HG02840 (cell line): ENCODE results near the gene DENND1C.

Experiments
- ATAC-seq: cut with Tn5 transposase; IDR thresholded peaks from one replicate; pipeline ENCODE4 v1.9.1; 2021; ENCODE audit warnings: mild to moderate bottlenecking, moderate library complexity, moderate number of reproducible peaks; ENCODE audit not compliant: unreplicated experiment, low FRiP score

Gene DENND1C

DNA sequence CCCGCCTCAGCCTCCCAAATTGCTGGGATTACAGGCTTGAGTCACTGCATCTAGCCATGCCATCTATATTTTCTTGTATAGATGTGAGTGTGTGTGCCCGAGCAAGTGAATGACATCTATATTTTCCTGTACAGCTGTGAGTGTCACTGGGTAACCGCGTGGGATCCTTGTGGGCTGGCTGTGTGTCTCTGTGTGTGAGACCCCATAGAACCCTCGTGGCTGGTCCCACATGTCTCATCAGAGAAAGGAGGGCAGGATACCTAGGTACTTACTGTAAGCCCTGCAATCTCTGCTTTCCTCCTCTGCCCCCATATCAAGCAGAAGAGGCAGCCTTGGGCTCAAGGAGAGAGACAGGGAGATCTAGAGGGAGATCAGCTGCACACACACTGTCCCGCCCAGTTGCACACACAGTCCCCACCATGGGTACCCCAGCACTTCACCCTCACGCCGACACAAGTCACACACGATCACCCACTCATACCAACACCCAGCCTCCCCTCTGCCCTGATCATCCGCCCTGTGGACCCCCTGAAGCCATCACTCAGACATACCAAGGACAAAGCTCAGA lies 655 bp downstream of the DENND1C start:
- no peak for ATAC-seq

DNA sequence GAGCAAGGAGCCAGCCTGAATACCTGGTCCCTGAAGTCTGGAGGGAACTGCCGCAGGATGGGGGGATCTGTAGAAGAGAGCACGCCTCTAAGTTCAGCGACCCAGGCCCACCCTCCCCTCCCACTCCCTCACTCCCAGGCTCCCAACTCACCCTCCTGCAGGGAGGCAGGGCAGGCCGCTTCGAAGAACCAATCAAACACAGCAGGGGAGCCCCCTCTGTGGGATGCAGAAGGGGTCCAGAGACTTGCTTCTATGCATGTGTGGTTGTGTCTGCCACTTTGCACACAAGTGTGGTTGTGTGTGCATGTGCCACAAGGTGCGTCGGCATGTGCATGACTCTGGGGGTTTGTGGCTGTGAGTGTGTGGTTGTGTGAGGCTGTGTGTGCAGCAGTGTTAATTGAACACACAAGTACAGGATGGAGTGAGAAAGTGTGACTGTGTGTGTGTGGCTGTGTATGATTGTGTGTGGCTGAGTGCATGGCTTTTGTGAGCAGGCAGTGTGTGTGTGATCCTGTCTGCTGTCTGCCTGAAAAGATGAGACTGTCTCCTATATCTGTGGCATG lies 1.7 kb downstream of the DENND1C start:
- ATAC-seq: no peak

DNA sequence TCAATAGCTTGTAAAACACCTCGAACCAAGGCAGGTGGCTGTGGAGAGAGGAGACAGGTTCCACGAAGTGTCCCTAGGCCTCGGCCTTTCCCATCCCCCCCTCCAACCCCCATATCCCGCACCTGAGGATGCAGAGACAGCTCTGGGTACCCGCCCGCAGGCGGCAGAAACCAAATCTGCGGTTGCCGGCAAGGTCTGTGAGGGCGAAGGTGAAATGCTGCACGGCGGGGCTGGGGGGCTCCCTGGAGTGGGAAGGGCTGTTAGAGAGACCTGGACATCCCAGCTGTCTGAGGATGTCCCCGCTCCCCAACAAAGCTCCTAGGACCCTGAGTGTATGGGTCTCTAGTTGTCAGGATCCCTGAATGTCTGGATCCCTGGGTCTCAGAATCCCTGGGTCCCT lies 2.8 kb downstream of the DENND1C start:
- ATAC-seq: no peak

DNA sequence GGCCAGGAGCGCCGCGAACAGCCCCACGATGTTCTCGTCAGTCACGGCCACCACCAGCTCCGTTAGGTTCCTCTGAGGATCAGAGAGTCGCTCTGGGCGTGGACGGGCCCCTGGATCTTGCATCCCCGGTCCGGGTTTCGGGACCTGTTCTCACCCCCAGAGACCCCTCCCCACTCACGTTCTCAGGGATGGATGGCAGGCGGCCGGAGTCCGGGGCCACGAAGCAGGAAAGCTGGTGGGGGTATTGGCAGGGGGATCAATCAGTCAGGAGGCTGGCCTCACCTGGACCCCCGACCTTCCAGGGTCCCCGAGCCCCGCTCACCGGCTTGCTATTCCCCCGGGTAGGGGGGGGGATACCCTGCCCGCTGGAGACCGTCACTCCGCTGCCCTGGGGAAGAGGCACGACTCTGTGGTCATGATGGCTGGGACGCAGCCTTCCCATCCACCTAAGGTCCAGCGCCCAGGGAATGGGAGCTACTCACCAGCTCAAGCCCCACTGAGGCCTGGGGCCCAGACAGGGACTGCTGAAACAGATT lies 4.6 kb downstream of the DENND1C start:
- ATAC-seq: no peak

DNA sequence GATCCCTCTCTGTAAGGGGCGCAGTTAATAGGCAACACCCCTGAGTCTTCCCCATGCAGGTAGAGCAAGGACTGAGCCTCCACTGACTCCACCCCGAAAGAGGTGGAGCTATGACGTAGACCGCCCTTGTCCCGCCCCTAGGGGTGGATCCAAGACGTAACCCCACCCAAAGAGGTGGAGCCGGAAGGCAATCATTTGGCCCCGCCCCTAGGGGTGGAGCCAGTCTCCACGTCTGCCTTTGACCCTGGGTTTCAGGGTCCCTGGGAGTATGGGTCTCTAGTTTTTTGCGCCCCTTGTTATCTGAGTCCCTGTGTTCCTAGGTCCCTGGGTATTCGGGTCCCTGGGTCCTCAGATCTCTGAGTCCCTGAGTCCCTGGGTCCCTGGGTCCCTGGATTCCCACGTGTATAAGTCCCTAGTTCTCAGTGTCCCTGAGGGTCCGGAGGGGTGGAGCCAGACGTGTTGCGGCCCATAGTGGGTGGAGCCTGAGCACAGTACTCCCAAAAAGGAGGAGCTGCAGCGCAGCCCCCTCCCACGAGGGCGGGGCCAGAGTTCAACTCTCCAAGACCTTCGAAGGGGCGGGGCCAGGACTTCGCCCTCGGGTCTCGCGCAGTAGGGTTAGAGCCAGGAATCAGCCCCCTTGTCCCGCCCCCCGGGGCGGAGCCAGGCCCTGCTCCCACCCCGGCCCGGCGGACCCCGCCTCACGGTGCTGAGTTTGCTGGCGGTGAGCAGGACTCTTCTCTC lies 5.3 kb downstream of the DENND1C start:
- no peak for ATAC-seq

DNA sequence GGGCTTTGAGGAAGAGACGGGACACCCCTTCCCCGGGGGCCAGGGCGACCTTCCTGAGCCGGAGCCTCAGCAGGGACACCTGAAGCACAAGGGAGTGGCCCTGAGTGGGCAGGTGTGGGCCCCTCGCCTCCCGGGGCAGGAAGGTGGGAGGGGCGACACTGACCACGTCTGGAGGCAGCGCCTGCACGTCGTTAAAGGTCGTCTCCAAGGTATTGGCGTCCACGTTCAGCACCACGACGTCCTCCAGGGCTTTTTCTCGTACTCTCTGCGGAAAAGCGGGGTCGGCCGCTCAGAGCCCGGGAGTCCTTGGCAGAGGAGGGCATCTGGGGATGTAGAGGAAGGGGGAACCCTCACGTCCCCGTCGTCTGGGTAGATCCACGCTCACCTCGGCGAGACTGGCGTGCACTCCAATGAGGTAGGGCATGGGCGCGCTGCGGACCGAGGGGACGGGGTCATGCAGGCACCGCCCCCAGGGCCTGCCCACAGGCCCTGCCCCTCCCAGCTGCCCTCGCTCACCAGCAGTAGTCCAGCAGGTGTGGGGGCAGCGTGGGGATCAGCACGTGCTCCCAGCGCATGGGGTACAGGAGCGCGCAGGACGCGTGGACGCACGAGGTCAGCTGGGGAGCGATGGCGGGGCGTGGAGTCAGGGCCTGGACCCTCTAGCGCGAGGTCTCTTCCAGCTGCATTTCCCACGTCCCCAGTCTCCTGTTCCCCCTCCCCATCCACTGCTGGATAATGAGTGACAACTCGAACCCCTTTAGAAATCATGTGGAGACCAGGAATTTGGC lies 6.1 kb downstream of the DENND1C start:
- ATAC-seq: no peak

DNA sequence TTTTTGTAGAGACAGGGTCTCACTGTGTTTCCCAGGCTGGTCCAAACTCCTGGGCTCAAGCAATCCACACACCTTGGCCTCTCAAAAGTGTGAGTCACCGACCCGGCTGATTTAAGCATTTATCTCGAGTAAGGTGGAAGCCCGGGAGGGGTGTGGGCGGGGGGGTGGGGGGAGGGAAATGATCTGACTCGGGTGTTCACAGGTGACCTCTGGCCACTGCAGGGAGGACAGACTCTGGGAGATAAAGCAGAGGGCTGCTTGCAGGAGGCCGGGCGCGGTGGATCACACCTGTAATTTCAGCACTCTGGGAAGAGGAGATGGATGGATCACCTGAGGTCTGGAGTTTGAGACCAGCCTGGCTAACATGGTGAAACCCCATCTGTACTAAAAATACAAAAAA lies 7.9 kb downstream of the DENND1C start:
- ATAC-seq: no peak

DNA sequence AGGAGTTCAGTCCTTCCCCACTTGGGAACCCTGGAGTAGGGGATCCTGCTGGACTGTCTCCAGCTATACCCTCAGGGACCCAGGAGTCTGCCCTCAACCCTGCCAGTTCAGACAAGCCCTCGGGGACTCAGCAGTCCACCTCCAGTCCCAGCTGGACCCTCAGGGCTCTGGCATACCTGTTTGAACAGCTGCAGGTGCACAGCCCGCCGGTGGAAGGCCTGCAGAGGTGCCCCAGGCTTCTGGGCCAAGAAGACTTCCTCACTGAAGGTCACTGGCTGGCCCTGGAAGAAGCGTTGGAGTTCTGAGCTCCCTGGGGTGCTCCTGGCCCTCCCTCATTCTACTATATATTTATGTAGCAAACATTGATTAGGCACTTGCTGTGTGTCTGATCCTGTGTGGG lies 8.9 kb downstream of the DENND1C start:
- ATAC-seq: no peak

DNA sequence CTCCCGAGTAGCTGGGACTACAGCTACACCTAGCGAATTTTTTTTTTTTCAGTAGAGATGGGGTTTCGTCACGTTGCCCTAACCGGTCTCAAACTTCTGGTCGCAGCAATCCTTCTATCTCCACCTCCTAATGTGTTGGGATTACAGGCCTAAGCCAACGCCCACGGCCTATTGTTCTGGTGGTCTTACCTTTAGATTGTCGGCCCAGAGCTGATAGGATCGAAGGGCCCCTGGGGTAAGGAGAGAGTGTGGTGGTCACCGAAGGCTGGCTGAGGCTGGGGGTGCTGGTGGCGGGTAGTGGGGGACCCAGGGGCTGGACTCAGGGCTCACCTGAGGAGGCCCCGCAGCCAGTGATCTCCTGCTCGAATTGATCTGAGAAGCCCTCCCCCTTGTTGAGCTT lies 10.5 kb downstream of the DENND1C start:
- no peak for ATAC-seq

DNA sequence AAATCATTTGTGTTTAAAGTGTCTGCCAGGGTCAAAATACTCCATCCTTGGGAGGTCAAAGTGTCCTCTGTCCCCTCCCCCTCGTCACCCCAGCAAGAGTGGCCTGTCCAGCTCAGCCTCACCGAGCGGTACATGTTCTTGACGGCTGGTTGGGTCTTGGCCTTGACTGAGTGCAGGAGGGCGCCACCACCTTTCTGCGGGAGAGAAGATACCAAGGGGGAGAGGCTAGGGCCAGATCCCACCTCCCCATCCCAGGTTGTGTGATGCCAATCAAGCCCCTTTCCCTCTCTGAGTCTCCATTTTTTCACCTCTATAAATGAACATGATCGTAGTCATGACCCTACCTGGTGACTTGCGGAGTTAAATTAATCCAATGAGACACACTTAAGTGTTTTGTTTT lies 11.4 kb downstream of the DENND1C start:
- ATAC-seq: no peak

DNA sequence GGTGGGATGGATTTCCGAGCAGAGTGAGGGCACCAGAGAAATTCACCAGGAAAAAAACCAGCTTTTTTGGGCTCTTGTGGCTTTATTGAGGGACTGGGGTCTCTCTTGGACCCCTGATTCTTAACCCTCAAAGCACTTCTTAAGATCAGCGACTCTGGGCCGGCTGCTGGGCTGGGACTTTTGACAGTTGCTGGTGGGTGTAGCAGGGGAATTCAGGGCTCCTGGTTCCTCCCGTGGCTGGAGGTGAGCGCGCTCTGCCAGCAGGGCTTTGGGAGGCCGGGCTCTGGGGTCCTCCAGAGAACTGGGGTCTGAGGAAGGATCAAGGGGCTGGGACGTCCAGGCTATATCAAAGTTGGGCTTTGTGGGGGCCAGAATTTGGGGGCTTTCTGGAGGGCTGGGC lies 14.2 kb downstream of the DENND1C start:
- no peak for ATAC-seq

DNA sequence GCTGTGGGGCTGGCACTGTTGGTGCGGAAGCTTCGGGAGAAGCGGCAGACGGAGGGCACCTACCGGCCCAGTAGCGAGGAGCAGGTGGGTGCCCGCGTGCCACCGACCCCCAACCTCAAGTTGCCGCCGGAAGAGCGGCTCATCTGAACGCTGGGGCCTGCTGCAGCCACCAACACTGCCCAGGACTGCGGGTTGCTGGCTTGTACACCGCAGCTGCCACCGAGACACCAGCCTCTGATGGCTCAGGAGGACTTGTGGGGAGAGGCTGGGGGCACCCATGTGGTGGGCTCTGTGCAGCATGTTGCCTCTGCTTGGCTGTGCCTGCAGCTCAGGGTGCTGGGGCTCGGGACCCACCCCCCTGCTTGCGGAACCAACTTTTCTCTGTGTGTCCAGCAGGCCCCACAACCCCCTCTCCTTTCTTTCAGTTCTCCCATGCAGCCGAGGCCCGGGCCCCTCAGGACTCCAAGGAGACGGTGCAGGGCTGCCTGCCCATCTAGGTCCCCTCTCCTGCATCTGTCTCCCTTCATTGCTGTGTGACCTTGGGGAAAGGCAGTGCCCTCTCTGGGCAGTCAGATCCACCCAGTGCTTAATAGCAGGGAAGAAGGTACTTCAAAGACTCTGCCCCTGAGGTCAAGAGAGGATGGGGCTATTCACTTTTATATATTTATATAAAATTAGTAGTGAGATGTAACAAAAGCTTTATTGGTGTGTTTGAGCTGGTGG lies 14.9 kb downstream of the DENND1C start:
- ATAC-seq: no peak

DNA sequence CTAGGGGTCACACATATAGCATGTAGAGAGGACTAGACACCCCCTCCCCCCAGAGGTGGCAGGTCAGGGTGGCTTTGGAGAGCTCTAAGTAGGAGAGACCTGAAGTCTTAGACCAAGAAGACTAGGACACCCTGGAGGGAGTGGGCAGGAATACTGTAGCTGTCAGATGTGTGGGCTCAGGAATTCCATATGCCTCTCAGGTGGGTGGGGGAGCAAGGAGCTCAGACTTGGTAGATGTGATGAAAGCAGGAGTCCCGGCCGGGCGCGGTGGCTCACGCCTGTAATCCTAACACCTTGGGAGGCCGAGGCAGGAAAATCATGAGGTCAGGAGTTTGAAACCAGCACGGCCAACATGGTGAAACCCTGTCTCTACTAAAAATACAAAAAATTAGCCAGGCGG lies 15.9 kb downstream of the DENND1C start:
- no peak for ATAC-seq

DNA sequence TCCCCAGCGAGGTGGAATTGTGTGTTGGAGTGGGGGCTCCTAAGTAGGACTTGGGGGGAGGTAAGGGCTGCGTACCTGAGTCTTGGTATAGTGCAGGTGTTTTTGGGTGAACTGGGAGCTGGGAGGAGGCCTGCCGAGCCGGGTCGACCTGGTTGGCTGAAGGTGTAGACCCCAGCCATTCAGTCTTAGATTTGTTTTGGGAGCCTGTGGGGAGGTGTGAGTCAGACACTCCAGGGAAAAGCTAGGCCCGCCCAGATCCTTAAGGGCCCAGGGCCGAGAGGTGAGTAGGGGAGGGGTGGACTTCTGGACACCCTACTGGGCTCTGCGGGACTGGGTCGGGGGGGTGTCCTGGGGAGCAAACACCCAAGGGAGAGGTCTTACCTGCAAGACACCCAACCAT lies 16.6 kb downstream of the DENND1C start:
- no peak for ATAC-seq

DNA sequence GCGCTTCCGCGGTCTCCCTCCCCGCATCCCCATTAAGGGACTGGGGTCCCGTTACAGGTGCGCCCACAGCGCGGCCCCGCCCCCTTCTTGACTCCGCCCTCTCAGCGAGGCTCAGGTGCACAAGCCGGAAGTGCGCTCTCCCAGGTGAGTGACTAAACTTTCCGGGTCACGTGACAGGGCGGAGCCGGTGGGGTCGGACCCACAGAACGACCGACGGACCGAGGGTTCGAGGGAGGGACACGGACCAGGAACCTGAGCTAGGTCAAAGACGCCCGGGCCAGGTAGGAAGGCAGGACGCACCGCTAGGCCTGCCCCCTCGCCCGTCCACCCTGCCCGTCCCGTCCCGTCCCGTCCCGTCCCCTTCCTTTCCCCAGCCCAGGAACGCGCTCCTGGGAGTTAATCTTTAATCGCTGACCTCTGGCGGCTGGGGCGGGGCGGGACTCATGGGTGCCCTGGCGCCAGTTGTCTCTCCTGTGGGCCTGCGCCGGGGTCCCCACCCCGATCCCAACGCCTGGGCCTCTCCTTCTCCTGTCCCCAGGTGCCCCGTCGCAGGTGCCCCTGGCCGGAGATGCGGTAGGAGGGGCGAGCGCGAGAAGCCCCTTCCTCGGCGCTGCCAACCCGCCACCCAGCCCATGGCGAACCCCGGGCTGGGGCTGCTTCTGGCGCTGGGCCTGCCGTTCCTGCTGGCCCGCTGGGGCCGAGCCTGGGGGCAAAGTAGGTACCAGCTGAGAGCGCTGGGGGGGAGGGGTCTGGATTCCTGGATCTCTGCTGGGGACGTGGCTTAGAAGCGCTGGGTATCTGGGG lies 17.3 kb downstream of the DENND1C start, which contains the start of gene CRB3:
Gene CRB3 (plus strand): TSS at position 202 of the 804 bp plus-strand sequence. CDS start 431 bp downstream, at position 633.
- no peak for ATAC-seq

DNA sequence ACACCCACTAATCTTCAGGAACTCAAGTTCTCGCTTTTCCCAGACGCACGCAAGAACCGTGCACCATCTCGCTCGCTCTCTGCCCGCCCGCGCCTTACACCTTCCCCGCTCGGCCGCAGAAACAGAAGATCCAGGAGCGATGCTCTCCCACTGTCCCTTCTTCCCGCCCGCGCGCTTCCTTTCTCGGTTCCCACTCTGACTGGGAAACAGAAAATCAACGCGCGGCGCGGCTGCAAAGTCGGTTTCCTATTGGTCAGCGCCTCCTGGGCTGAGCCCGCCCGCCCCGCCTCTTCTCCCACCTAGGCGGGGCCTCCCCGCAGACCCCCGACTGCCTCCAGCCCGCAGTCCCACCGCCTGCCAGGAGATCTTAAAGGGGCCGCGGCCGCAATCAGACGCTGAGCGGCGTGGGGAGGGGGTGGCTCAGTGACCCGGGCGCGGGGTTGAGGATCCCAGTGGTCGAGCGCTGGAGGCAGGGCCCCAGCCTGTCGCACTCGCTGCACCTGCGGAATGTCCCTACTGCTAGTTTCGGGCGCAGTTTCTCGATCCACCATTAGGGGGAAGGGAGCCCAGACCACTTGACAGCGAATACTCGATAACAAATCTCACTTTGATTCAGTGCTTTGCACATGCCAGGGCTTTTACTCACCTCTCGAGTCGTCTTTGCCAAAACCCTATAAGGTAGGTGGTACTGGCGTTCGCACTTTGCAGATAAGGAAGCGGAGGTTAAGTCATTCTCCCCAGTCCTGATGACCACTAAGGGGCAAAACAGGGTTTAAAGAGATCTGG lies 21.3 kb downstream of the DENND1C start:
- peak; percentile 80 for ATAC-seq

DNA sequence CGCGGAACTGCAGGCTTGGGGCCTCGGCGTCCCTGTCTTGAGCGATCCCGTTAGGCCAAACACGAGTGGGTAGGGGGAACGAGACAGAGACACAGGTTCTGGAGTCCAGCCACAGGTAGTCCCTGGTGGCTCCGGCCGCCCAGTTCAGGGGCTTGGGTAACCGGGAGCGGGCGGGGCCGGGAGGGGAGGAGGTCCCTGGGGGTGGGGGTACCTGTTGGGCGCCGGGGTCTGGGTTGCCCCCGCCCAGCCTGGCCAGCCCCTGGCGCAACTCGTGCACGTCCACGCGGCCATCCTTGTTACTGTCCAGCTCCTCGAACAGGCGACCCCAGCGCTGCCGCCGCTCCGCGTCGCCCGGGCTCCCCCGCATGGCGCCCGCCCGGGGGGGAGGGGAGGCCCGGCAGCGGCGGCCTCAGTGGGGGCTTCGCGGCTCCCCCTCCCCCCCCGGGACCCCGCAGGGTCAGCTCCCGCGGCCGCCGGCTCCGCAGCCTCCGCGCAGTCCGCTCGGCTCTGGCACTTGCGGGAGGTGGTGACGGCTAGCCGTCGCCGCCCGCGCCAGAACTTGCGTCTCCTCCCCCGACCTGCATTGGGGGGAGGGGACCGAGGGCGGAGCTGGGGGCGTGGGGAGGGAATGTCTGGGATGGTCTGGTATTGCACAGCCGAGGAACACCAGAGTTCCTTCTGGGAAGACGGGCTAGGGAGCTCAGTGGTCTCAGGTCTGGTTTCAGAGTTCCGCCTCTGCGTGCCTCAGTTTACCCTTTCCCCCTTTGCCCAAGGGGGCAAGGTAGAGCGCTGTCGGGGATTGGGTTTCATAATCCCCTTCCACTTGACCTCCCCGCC lies 22.1 kb downstream of the DENND1C start, which contains the start of gene SLC25A23:
Gene SLC25A23 (minus strand): TSS at position 531 of the 837 bp plus-strand sequence. CDS start 164 bp downstream, at position 367.
- ATAC-seq: peak; percentile 29
